SK-N-SH treated with all-trans-retinoic acid at 6 μM for 48 hours (cell line): ENCODE measurements around the gene TUBA1C.

Experiments used
- ATAC-seq: fragments of 200-7000 bp; cut with Tn5 transposase; 3 replicates; pipeline ENCODE4 v1.9.1; 2020; ENCODE audit warnings: mild to moderate bottlenecking, moderate library complexity
- ARNTL ChIP-seq: fragments of 450-650 bp; formaldehyde crosslinking; IDR thresholded peaks from 2 replicates; pipeline ENCODE4 v1.5.0; 2020; ENCODE audit warnings: low read depth, mild to moderate bottlenecking, moderate library complexity, borderline replicate concordance
- BACH2 ChIP-seq: fragments of 250-450 bp; sonication (Bioruptor Pico); IDR thresholded peaks from 2 replicates; pipeline ENCODE4 v1.9.0; 2021; ENCODE audit warnings: mild to moderate bottlenecking, borderline replicate concordance
- CSDC2 ChIP-seq: fragments of 250-450 bp; sonication (Bioruptor Pico); IDR thresholded peaks from 2 replicates; pipeline ENCODE4 v1.5.0; 2020; ENCODE audit warnings: mild to moderate bottlenecking, moderate library complexity
- CSRNP3 ChIP-seq: fragments of 250-450 bp; sonication (Bioruptor Pico); IDR thresholded peaks from 2 replicates; pipeline ENCODE4 v1.5.1; 2021; ENCODE audit warnings: mild to moderate bottlenecking, moderate library complexity
- ESRRG ChIP-seq: fragments of 250-450 bp; sonication (Bioruptor Pico); IDR thresholded peaks from 2 replicates; pipeline ENCODE4 v1.6.1; 2021; ENCODE audit warnings: mild to moderate bottlenecking
- ISL1 ChIP-seq: fragments of 250-450 bp; sonication (Bioruptor Pico); IDR thresholded peaks from 2 replicates; pipeline ENCODE4 v2.1.2; 2022; ENCODE audit warnings: mild to moderate bottlenecking, moderate library complexity
- OSR1 ChIP-seq: fragments of 250-450 bp; sonication (Bioruptor Pico); IDR thresholded peaks from 2 replicates; pipeline ENCODE4 v1.8.0; 2022; ENCODE audit warnings: moderate library complexity, mild to moderate bottlenecking, inconsistent platforms
- PATZ1 ChIP-seq: fragments of 250-450 bp; sonication (Bioruptor Pico); IDR thresholded peaks from 2 replicates; pipeline ENCODE4 v1.8.0; 2020; ENCODE audit warnings: mild to moderate bottlenecking, moderate library complexity, borderline replicate concordance
- PPARA ChIP-seq: fragments of 250-450 bp; sonication (Bioruptor Pico); IDR thresholded peaks from 2 replicates; pipeline ENCODE4 v1.5.0; 2020; ENCODE audit warnings: mild to moderate bottlenecking, borderline replicate concordance
- RARB ChIP-seq: fragments of 250-450 bp; sonication (Bioruptor Pico); IDR thresholded peaks from 2 replicates; pipeline ENCODE4 v1.8.0; 2021; ENCODE audit warnings: mild to moderate bottlenecking, moderate library complexity
- SNAI2 ChIP-seq: fragments of 250-450 bp; sonication (Bioruptor Pico); IDR thresholded peaks from 2 replicates; pipeline ENCODE4 v1.5.0; 2020; ENCODE audit warnings: mild to moderate bottlenecking, moderate library complexity
- TCF4 ChIP-seq: fragments of 250-450 bp; sonication (Bioruptor Pico); IDR thresholded peaks from 2 replicates; pipeline ENCODE4 v1.8.0; 2021; ENCODE audit warnings: mild to moderate bottlenecking, moderate library complexity, borderline replicate concordance
- TOX ChIP-seq: fragments of 250-450 bp; sonication (Bioruptor Pico); IDR thresholded peaks from 2 replicates; pipeline ENCODE4 v1.8.0; 2021; ENCODE audit warnings: mild to moderate bottlenecking, moderate library complexity, borderline replicate concordance
- TSHZ2 ChIP-seq: fragments of 250-450 bp; sonication (Bioruptor Pico); IDR thresholded peaks from 2 replicates; pipeline ENCODE4 v1.5.0; 2020; ENCODE audit warnings: mild to moderate bottlenecking, moderate library complexity
- ZFP3 ChIP-seq: fragments of 250-450 bp; sonication (Bioruptor Pico); IDR thresholded peaks from 2 replicates; pipeline ENCODE4 v1.5.0; 2020; ENCODE audit warnings: mild to moderate bottlenecking, moderate library complexity
- ZFP30 ChIP-seq: fragments of 450-650 bp; formaldehyde crosslinking; IDR thresholded peaks from 2 replicates; pipeline ENCODE4 v1.5.0; 2022; ENCODE audit warnings: mild to moderate bottlenecking, moderate library complexity
- ZNF565 ChIP-seq: fragments of 450-650 bp; formaldehyde crosslinking; conservative IDR thresholded peaks from 2 replicates; pipeline ENCODE4 v1.5.0; 2020; ENCODE audit warnings: low read depth, mild to moderate bottlenecking, moderate library complexity
- ZNF70 ChIP-seq: fragments of 450-650 bp; formaldehyde crosslinking; IDR thresholded peaks from 2 replicates; pipeline ENCODE4 v1.5.0; 2020; ENCODE audit warnings: mild to moderate bottlenecking, moderate library complexity
- ZNF8 ChIP-seq: fragments of 450-650 bp; formaldehyde crosslinking; IDR thresholded peaks from 2 replicates; pipeline ENCODE4 v1.5.0; 2020; ENCODE audit warnings: mild to moderate bottlenecking, moderate library complexity

Gene TUBA1C

GRCh38 chr12:49227713-49228112 is 37.2 kb upstream of the TUBA1C start (continued):
- no peak for TF ChIP-seq ZNF8 (CRISPR knock-in tag)
- TF ChIP-seq ISL1 (CRISPR knock-in tag) = no peak
- TF ChIP-seq TOX (CRISPR knock-in tag) = no peak
- TF ChIP-seq BACH2 = no peak
- no peak for TF ChIP-seq CSRNP3 (CRISPR knock-in tag)
- TF ChIP-seq PPARA (CRISPR knock-in tag) = no peak
- TF ChIP-seq RARB (CRISPR knock-in tag) = no peak

GRCh38 chr12:49228653-49229052 is 36.2 kb upstream of the TUBA1C start:
- ATAC-seq = no peak
- TF ChIP-seq ZNF565 (CRISPR knock-in tag) = no peak
- TF ChIP-seq ISL1 (CRISPR knock-in tag) = no peak
- TF ChIP-seq ESRRG (CRISPR knock-in tag) = no peak
- no peak for TF ChIP-seq CSDC2 (CRISPR knock-in tag)
- no peak for TF ChIP-seq PPARA (CRISPR knock-in tag)
- TF ChIP-seq TOX (CRISPR knock-in tag) = no peak

- no peak for ATAC-seq
- TF ChIP-seq ESRRG (CRISPR knock-in tag) (no peak), TCF4 (no peak), CSRNP3 (CRISPR knock-in tag) (no peak), RARB (CRISPR knock-in tag) (no peak), PATZ1 (no peak), BACH2 (no peak), PPARA (CRISPR knock-in tag) (no peak), SNAI2 (CRISPR knock-in tag) (no peak), ZFP3 (CRISPR knock-in tag) (no peak), TSHZ2 (no peak), OSR1 (CRISPR knock-in tag) (no peak), ZNF8 (CRISPR knock-in tag) (no peak), ARNTL (CRISPR knock-in tag) (no peak), ZFP30 (CRISPR knock-in tag) (no peak), TOX (CRISPR knock-in tag) (no peak)
Observed at GRCh38 chr12:49230176-49230804, 34.6 kb upstream of the TUBA1C start.

- no peak for ATAC-seq
- no peak for TF ChIP-seq ZNF70 (CRISPR knock-in tag)
- TF ChIP-seq, all 23 proteins: peak for 0
Observed at GRCh38 chr12:49230805-49231194, 34.1 kb upstream of the TUBA1C start.
